DOHH2 (cell line): ENCODE data around the gene COLQ.

ENCODE experiments used
- H3F3A ChIP-seq: fragments of 200-600 bp; sonication (generic), shearing (Covaris generic); 2 replicates; pipeline ENCODE4 v1.6.0; 2016; ENCODE audit warnings: antibody characterized with exemption, mild to moderate bottlenecking; ENCODE audit not compliant: control insufficient read depth, insufficient read depth
- H3K27ac ChIP-seq: fragments of 200-600 bp; sonication (generic); 2 replicates; pipeline ENCODE4 v1.5.1; 2014; ENCODE audit warnings: low read depth, mild to moderate bottlenecking, low read length, moderate library complexity
- H3K27me3 ChIP-seq: fragments of 200-600 bp; sonication (generic); 2 replicates; pipeline ENCODE4 v1.6.1; 2014; ENCODE audit warnings: mild to moderate bottlenecking, low read length, mixed read lengths; ENCODE audit not compliant: control insufficient read depth
- H3K36me3 ChIP-seq: fragments of 200-600 bp; sonication (generic); 2 replicates; pipeline ENCODE4 v1.6.1; 2014; ENCODE audit warnings: mild to moderate bottlenecking, low read length, moderate library complexity, mixed read lengths; ENCODE audit not compliant: control insufficient read depth
- H3K4me1 ChIP-seq: fragments of 200-600 bp; sonication (generic); 2 replicates; pipeline ENCODE4 v1.6.1; 2014; ENCODE audit warnings: mild to moderate bottlenecking, low read length, mixed read lengths; ENCODE audit not compliant: control insufficient read depth
- H3K4me2 ChIP-seq: fragments of 200-600 bp; sonication (generic); 2 replicates; pipeline ENCODE4 v1.6.0; 2014; ENCODE audit warnings: mild to moderate bottlenecking, low read length, moderate library complexity
- H3K4me3 ChIP-seq: fragments of 200-600 bp; sonication (generic); 2 replicates; pipeline ENCODE4 v1.5.1; 2014; ENCODE audit warnings: mild to moderate bottlenecking, low read length, mixed read lengths
- H3K79me2 ChIP-seq: fragments of 200-600 bp; sonication (generic); 2 replicates; pipeline ENCODE4 v1.6.1; 2014; ENCODE audit warnings: mild to moderate bottlenecking, low read length, mixed read lengths; ENCODE audit not compliant: control insufficient read depth
- H3K9me2 ChIP-seq: fragments of 200-600 bp; sonication (generic); replicated peaks from 2 replicates; pipeline ENCODE4 v1.6.1; 2014; ENCODE audit warnings: mild to moderate bottlenecking, low read length, mixed read lengths; ENCODE audit not compliant: control insufficient read depth
- H3K9me3 ChIP-seq: fragments of 200-600 bp; sonication (generic); 2 replicates; pipeline ENCODE4 v1.6.1; 2014; ENCODE audit warnings: antibody characterized with exemption, low read length, mixed read lengths; ENCODE audit not compliant: control insufficient read depth, insufficient read depth
- H4K20me1 ChIP-seq: fragments of 200-600 bp; sonication (generic); 2 replicates; pipeline ENCODE4 v1.6.0; 2014; ENCODE audit warnings: low read depth, mild to moderate bottlenecking, antibody characterized with exemption, low read length, moderate library complexity; ENCODE audit not compliant: control insufficient read depth, insufficient read depth
- CTCF ChIP-seq: fragments of 200-600 bp; sonication (generic); IDR thresholded peaks from one replicate; pipeline ENCODE4 v1.5.1; 2014; ENCODE audit warnings: antibody characterized with exemption, mild to moderate bottlenecking, low read depth, low read length; ENCODE audit not compliant: poor library complexity, severe bottlenecking
- EZH2phosphoT487 ChIP-seq: fragments of 200-600 bp; sonication (generic); IDR thresholded peaks from 2 replicates; pipeline ENCODE4 v1.6.1; 2017; ENCODE audit warnings: borderline replicate concordance, mild to moderate bottlenecking, antibody characterized with exemption, low read length, moderate library complexity, mixed read lengths

COLQ gene

GRCh38 chr3:15522016-15522415, 510 bp upstream of the COLQ start:
- no peak overlapping the region for H3K4me3 ChIP-seq
- H3K36me3 ChIP-seq = no peaks in the 10 kb centered on the region
- H3K27me3 ChIP-seq = peaks cover 16% of the 10 kb centered on the region
- H4K20me1 ChIP-seq = no peaks in the 10 kb centered on the region
- no peaks in the 10 kb centered on the region for H3K79me2 ChIP-seq
- no peak overlapping the region for H3K4me2 ChIP-seq
- H3K4me1 ChIP-seq = peaks cover 6% of the 10 kb centered on the region
- H3K27ac ChIP-seq = no peak overlapping the region
- TF ChIP-seq CTCF (no peak), EZH2phosphoT487 (no peak)
- no peaks in the 10 kb centered on the region for H3F3A ChIP-seq
- H3K9me2 ChIP-seq = no peaks in the 10 kb centered on the region
- no peaks in the 10 kb centered on the region for H3K9me3 ChIP-seq

DNA sequence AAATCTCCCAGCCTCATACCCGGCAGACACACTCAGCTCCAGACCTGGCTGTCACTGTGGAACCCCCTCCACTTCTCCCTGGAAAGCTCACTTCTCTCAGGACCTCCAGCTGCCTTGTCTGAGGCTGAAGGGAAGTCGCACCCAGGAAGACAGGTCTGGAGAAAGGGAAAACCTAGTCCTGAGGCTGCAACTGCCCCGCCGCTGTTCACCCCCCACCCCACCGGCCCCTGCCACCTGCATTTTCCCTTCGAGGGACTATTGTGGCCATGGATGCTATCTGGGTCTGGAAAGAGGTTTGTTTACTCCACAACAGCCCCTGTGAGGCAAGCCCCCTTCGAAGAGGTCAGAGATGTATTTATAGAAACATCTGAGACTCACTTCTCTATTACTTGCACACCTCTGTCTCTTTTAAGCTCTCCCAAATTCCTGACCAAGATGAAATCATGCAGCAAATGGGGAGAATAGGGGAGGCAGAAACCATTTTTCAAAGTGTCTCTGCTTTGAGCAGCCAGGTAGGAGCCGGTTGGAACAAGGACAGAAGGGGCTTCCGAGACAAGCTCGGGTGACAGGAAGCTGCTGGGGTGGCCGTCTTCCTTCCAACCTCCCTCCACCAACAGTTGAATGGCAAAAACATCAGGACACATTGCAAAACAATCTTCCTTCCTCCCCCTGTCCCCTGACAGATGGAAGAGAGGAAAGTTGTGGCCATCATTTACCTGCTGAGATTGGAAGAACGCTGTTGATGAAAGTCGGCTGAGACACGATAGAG, 518 bp downstream of the COLQ start:
- no peaks in the 10 kb centered on the region for H3F3A ChIP-seq
- H3K4me3 ChIP-seq = no peak overlapping the region
- H3K9me3 ChIP-seq = no peaks in the 10 kb centered on the region
- TF ChIP-seq CTCF = no peak
- TF ChIP-seq EZH2phosphoT487 = no peak
- no peaks in the 10 kb centered on the region for H4K20me1 ChIP-seq
- peaks cover 16% of the 10 kb centered on the region for H3K27me3 ChIP-seq
- no peak overlapping the region for H3K27ac ChIP-seq
- H3K9me2 ChIP-seq = no peaks in the 10 kb centered on the region
- no peaks in the 10 kb centered on the region for H3K36me3 ChIP-seq
- H3K79me2 ChIP-seq = no peaks in the 10 kb centered on the region
- H3K4me1 ChIP-seq = peaks cover 9% of the 10 kb centered on the region
- H3K4me2 ChIP-seq = no peak overlapping the region

GRCh38 chr3:15520185-15520584, 1.3 kb downstream of the COLQ start:
- H3K4me1 ChIP-seq = peaks cover 9% of the 10 kb centered on the region
- H4K20me1 ChIP-seq = no peaks in the 10 kb centered on the region
- H3K9me3 ChIP-seq = no peaks in the 10 kb centered on the region
- no peaks in the 10 kb centered on the region for H3K79me2 ChIP-seq
- no peaks in the 10 kb centered on the region for H3F3A ChIP-seq
- H3K27me3 ChIP-seq = peaks cover 16% of the 10 kb centered on the region
- H3K9me2 ChIP-seq = no peaks in the 10 kb centered on the region
- TF ChIP-seq CTCF = no peak
- TF ChIP-seq EZH2phosphoT487 = no peak
- H3K4me3 ChIP-seq = no peak overlapping the region
- H3K27ac ChIP-seq = no peak overlapping the region
- no peak overlapping the region for H3K4me2 ChIP-seq
- no peaks in the 10 kb centered on the region for H3K36me3 ChIP-seq
